AG09309 (cell line): Measurements from ENCODE around the gene ACAP3.

Source experiments
- DNase-seq: peaks from one replicate; pipeline ENCODE4 v3.0.0-alpha.2; 2010; ENCODE audit warnings: low read depth
- H3K4me3 ChIP-seq: 2 replicates; pipeline ENCODE4 v1.5.1; 2011; ENCODE audit warnings: mild to moderate bottlenecking, low read depth, low read length, moderate library complexity; ENCODE audit not compliant: control insufficient read depth
- TF ChIP-seq, protein P1 (sequence below): IDR thresholded peaks from 2 replicates; pipeline ENCODE4 v1.5.1; 2011; ENCODE audit warnings: mild to moderate bottlenecking, low read depth, low read length, inconsistent platforms; ENCODE audit not compliant: insufficient read depth, control insufficient read depth; ENCODE audit errors: missing control alignments

The ACAP3 gene

DNA sequence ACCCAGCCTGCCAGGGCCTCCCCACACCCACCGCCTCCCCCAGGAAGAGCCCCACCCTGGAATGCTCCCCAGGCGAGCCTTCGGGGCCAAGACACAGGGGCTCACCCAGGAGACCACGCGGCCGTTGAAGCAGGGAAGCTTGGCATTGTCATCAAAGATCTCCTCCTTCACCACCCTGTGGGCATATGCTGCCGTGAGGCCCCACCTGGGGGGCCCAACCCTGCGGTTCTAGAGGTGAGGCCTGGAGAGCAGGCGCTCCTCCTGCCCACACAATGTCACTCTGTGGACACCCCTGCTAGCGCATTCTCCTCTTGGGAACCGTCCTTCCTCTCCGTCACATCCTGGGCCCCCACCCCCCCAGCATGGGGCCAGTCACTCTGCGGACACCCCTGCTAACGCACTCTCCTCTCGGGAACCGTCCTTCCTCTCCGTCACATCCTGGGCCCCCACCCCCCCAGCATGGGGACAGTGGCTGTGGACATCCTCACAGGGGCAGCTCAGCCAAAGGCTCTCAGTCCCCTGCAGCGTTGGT, 34.9 kb upstream of the ACAP3 start:
- no peak overlapping the region for H3K4me3 ChIP-seq
- TF ChIP-seq, protein P1, sequence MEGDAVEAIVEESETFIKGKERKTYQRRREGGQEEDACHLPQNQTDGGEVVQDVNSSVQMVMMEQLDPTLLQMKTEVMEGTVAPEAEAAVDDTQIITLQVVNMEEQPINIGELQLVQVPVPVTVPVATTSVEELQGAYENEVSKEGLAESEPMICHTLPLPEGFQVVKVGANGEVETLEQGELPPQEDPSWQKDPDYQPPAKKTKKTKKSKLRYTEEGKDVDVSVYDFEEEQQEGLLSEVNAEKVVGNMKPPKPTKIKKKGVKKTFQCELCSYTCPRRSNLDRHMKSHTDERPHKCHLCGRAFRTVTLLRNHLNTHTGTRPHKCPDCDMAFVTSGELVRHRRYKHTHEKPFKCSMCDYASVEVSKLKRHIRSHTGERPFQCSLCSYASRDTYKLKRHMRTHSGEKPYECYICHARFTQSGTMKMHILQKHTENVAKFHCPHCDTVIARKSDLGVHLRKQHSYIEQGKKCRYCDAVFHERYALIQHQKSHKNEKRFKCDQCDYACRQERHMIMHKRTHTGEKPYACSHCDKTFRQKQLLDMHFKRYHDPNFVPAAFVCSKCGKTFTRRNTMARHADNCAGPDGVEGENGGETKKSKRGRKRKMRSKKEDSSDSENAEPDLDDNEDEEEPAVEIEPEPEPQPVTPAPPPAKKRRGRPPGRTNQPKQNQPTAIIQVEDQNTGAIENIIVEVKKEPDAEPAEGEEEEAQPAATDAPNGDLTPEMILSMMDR: no peak
- DNase-seq: no peak

DNA sequence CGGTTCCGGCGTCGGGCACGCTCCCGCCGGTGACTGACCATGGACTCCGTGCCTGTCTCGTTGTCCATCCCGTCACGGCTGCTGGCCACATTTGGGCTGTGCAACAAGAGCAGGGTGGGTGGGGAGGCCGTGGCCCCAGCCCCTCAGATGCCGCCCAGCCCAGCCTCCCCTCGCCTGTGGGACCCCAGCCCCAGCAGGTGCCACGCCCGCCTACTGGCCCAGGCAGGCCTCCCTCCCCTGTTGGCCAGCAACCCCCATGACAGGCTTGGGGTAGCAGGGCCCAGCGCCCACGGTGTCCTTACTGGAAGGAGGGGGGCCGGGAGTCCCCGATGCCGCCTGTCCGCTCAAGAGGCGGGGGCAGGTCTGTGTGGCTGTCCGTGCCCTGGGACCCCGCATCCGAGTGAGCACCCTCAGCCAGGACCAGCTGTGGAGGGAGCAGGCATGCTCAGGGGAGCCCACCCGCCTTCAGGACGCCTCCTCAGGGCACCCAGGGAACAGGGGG, 34.4 kb upstream of the ACAP3 start:
- TF ChIP-seq, protein P1: no peak

DNA sequence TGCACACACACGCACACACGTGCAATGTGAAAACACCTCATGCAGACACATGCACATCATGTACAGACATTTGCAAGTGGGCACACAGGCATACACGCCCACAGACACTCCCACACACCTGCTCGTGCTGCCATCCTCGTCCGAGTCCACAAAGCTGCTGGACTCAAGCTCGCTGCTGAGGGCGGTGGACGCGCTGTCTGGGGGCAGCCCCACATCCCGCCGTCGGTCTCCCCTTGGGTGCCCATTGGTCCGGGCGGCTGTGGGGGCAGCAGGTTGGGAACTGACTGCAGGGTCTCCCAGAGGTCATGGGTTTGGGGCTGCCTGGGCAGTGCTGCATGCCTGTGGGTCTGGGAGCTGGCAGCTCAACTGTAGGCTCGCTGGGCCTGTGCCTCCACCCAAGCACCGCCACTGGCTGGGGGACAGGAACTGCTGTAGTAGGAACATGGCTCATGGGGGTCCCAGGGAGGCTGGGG, 33.9 kb upstream of the ACAP3 start:
- no peak overlapping the region for H3K4me3 ChIP-seq
- TF ChIP-seq, protein P1: no peak
- no peak for DNase-seq

More for the DNA sequence above, 34.4 kb upstream of the ACAP3 start:
- no peak for DNase-seq
- no peak overlapping the region for H3K4me3 ChIP-seq

DNA sequence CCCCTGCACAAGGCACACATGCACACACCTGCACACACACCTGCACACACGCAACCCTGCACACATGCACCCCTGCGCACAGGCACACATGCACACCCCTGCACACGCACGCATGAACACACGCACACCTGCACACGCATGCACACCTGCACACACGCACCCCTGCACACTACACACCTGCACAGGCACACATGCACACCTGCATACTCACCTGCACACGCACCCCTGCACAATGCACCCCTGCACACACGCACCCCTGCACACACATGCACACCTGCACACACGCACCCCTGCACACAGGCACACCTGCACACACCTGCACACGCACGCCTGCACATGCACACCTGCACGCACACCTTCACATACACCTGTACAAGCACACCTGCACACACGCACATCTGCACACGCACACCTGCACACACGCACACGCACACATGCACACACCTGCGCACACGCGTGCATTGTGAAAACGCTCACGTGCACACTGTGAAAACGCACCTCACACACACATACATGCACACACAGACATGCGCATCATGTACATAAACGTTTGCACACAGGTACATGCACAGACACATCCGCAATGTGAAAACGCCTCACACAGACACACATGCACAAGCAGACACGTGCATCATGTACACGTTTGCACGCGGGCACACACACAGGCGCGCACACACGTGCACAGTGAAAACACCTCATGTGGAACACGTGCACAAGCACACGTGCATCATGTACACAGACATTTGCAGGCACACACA, 33.2 kb upstream of the ACAP3 start:
- no peak for DNase-seq
- TF ChIP-seq, protein P1: no peak
- H3K4me3 ChIP-seq: no peak overlapping the region

DNA sequence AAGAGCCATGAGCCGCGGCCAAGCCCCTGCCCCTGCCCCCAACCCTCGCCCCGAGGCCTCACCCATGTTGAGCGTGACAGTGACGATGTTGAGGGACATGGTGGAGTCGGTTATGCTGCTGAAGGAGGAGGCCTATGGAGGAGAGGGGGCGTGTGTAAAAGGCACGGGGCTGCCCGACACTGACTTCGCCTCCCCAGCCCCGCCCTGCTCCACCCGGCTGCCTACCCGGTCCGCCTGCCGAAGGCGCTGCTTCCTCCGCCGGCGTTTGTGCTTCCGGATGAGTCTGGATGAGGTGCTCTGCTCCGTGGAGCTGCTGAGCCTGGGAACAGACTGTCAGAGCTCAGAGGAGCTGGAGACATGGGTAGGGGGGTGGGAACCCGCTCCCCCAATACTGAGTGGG, 32.5 kb upstream of the ACAP3 start:
- TF ChIP-seq, protein P1: no peak
- no peak for DNase-seq
- no peak overlapping the region for H3K4me3 ChIP-seq

DNA sequence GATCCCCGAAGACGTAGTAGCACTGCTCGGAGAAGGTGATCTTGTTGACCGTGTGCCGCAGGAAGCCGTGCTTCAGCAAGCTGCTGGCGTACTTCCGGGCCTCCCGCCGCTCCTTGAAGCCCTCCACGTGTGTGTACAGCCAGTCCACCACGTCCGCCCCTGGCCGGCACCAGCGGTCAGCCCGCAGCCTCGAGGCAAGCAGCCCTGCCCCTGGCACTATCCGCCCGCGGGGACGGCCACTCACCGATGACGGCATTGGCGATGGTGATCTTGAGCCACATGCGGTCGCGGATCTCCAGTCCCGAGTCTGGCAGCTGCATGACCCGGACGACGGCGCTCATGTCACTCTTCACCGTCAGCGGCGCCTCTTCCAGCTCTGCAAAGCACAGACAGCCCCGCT, 30.5 kb upstream of the ACAP3 start:
- TF ChIP-seq, protein P1: no peak
- no peak for DNase-seq
- H3K4me3 ChIP-seq: no peak overlapping the region

DNA sequence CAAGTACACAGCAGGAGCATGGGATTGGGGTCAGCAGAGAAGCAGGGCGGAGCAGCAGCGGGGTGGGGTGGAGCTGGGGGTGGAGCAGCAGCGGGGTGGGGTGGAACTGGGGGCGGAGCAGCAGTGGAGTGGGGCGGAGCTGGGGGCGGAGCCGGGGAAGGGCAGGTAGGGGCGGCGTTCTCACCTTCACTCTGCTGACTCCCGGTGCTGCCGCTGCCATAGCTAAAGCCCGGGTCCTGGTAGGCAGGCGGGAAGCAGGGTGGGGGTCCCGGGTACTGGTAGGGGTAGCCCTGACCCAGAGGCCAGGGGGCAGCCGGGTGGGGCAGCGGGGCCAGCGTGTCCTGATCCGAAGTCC, 30.0 kb upstream of the ACAP3 start:
- TF ChIP-seq, protein P1: no peak
- H3K4me3 ChIP-seq: no peak overlapping the region
- no peak for DNase-seq
